HG03103 (cell line): ENCODE measurements around the gene IGFLR1.

ENCODE experiments used
- ATAC-seq: cut with Tn5 transposase; IDR thresholded peaks from one replicate; pipeline ENCODE4 v1.9.1; 2021; ENCODE audit warnings: low read depth; ENCODE audit not compliant: unreplicated experiment

The IGFLR1 gene

GRCh38 chr19:35740423-35741202, 1.6 kb downstream of the IGFLR1 start:
- peak; percentile 44 for ATAC-seq

- ATAC-seq: peak; percentile 2
Measured at GRCh38 chr19:35740108-35740422, 2.2 kb downstream of the IGFLR1 start.

- ATAC-seq: no peak
Measured at GRCh38 chr19:35739275-35740107, 2.8 kb downstream of the IGFLR1 start.

GRCh38 chr19:35738887-35739229, 3.4 kb downstream of the IGFLR1 start:
- no peak for ATAC-seq

GRCh38 chr19:35738021-35738886, 4.0 kb downstream of the IGFLR1 start:
- no peak for ATAC-seq

- ATAC-seq: no peak
Measured at GRCh38 chr19:35736913-35737886, 5.1 kb downstream of the IGFLR1 start.

GRCh38 chr19:35734889-35735288, 7.4 kb downstream of the IGFLR1 start:
- ATAC-seq: no peak

GRCh38 chr19:35734273-35734672, 8.0 kb downstream of the IGFLR1 start:
- ATAC-seq: no peak

GRCh38 chr19:35733180-35734125, 8.8 kb downstream of the IGFLR1 start:
- ATAC-seq: no peak

GRCh38 chr19:35732540-35733179, 9.6 kb downstream of the IGFLR1 start:
- ATAC-seq: no peak

- no peak for ATAC-seq
Measured at GRCh38 chr19:35731779-35732405, 10.4 kb downstream of the IGFLR1 start.

GRCh38 chr19:35731353-35731752, 10.9 kb downstream of the IGFLR1 start:
- ATAC-seq: no peak

GRCh38 chr19:35730326-35730725, 11.9 kb downstream of the IGFLR1 start:
- no peak for ATAC-seq

- no peak for ATAC-seq
Measured at GRCh38 chr19:35729763-35730162, 12.5 kb downstream of the IGFLR1 start.

- no peak for ATAC-seq
Measured at GRCh38 chr19:35729021-35729420, 13.2 kb downstream of the IGFLR1 start.

- no peak for ATAC-seq
Measured at GRCh38 chr19:35727956-35728706, 14.1 kb downstream of the IGFLR1 start.
